OCI-LY3 (cell line): Measurements from ENCODE around the gene ST6GALNAC6.

Experiments used
- CTCF ChIP-seq: fragments of 200-600, 300-600 bp; sonication (generic); IDR thresholded peaks from 2 replicates; pipeline ENCODE4 v1.5.1; 2014; ENCODE audit warnings: antibody characterized with exemption, low read length, low read depth
- EZH2phosphoT487 ChIP-seq: fragments of 200-600 bp; shearing (Covaris generic); IDR thresholded peaks from 2 replicates; pipeline ENCODE4 v1.6.1; 2018; ENCODE audit warnings: antibody characterized with exemption, mixed run types, low read depth

- TF ChIP-seq CTCF = no peak
- no peak for TF ChIP-seq EZH2phosphoT487
Measured at GRCh38 chr9:127866535-127866934, 32.9 kb downstream of the ST6GALNAC6 start.
